Fibroblast of skin of scalp (primary cell): ENCODE data around the gene ASPRV1.
"Not testable (repeated sequence)": the region's sequence is repeated elsewhere in the genome, so short reads cannot be mapped to it uniquely, and the experiment has no call there.

Source experiments
- DNase-seq: peaks from one replicate; pipeline ENCODE4 v3.0.0-alpha.2; 2013

ASPRV1 gene

DNA sequence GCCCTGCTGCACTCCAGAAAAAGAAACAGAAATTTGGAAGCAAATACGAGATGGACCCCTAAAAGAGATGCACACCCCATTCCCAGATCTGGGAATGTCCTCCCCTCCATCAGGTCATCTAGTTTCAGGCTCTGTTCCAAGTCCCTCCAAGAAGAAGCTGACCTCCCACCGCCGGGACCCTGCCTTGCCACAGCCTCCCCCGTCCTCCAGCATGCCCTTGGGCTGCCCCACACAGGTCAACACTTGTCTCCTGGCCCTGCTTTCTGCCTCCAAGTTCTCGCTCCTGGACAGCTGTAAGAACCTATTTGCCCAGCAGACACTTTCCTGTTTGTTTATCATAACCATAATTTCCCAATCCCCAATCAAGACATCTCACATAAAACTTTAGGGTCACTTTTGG, 2.0 kb downstream of the ASPRV1 start:
- no peak for DNase-seq

DNA sequence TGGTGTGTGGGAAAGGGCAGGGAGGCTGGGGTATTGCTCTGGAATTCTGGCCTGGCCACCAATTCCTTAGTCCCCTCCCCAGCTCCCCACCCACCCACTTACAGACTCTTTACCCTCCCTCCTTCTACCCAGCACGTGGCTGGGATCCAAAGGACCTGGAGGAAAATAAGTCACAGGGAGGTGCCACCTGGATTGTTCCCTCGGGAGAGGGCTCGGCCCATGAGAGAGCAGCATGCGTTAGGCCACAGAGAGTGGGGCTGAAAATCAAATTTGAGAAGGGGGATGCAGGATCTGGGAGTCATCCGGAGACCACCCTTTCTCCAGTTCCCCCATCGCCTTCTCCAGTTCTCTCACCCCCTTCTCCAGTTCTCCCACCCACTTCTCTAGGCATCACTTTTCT, 3.0 kb downstream of the ASPRV1 start:
- no peak for DNase-seq

DNA sequence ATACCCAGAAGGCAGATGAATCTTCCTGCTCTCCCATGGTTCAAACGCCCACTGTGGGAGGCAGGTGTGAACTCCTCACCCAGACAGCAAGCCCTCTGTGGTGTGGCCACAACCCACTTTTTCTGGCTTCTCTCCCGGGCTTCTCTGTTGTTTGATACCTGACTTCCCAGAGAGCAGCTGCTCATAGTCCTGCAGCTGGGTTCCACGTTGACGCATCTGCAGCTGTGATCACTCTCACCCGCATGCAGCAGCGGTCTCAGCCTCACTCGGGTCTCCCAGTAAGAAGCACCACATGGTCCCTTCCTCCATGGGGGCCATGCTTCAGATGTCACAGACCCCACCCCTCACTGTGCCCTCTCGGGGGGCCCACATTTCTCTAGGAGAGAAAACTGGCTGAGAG, 3.5 kb downstream of the ASPRV1 start:
- no peak for DNase-seq

DNA sequence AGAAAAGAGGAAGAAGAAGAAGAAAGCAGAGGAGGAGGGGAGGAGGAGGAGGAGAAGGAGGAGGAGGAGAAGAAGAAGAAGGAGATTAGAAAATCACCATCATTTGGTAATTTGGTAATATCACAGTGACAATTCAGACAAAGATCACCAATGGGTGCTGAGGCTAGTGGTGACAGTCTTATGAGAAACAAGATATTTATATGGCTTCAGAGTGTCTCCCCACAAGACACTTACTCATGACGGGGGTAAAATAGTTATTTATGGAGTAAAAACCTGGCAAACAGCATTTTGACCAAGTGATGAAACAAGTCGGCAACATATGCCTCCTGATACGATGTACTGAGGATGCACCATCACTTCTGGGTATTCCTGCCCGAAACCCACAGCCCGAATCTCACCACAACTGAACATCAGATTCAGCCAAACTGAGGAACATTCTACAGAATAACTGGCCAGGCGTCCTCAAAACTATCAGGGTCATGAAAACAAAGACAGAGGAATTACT, 4.9 kb downstream of the ASPRV1 start:
- no peak for DNase-seq

DNA sequence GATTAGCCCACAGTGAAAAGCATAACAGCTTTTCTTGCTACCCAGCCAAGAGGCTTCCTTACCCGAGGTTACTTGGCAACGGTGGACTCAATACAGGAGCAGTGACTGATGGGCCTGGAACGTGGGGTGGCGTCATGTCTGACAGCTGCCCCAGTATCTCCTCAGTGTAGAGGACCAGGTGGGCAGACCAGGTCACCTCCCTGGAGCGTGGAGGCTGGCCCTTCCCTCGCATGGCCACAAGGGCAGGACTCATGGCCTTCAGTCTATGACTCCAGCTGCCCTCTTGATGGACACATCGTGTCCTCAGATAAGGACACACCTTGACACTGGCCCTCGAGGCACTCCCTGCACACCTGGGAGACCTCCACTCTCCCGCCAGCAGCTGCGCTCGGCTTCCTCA, 6.4 kb downstream of the ASPRV1 start:
- DNase-seq = no peak

DNA sequence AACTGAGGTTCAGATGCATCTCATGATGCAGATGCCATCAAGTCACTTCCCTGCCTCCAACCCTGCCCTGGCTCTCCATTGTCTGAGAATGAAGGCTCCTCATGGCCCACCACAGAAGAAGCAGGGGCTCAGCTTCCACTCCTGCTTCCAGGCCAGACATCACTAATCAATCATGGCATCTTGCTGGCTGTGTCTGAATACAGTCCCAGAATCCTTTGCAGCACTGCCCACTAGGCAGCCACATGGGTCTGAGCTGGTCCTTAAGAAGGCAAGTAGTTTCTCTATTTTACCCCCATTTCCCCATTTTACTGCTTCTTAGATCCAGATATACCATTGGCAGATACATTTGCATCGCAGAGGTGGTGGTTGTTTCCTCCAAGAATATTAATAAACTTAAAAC, 7.3 kb downstream of the ASPRV1 start:
- DNase-seq = no peak

DNA sequence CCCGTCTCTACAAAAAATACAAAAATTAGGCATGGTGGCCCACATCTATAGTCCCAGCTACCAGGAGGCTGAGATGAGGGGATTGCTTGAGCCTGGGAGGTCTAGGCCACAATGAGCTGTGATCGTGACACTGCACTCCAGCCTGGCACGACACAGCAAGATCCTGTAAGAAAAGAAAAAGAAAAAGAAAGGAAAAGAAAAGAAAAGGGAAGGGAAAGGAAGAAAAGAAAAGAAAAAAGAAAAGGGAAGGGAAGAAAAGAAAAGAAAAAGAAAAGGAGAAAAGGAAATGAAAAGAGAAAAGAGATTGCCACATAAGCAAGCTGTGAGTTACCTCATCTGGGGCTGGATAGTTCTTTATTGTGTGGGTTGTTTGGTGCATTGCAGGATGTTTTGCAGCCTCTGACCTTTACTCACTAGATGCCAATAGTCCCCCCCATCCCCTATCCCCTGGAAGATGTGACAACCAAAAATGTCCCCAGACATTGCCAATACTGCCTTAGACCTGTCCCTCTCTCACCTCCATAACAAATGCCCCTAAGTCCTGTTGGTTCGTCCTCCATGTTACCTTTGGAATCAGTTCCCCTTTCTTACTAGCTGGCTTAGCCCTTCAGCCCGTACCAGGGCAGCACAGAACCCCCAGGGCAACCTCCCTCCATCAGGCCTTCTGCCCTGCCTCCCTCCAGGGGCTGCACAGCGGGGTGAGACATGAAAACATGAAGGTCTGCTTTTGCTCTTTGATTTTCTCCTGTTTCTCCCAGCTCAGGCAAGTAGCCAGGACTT, 8.9 kb downstream of the ASPRV1 start:
- DNase-seq = no peak

DNA sequence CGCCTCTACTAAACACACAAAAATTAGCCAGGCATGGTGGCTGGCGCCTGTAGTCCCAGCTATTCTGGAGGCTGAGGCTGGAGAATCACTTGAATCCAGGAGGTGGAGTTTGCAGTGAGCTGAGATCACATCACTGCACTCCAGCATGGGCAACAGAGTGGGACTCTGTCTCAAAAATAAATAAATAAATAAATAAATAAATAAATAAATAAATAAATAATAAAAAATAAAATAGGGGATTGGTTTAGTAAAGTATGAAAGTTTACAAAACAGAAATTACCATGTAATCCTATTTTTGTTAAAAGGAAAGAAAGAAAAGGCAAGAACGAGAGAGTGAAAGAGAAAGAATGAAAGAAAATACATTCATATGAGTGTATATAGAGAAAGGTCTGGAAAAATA, 10.8 kb downstream of the ASPRV1 start:
- not testable (repeated sequence) for DNase-seq

DNA sequence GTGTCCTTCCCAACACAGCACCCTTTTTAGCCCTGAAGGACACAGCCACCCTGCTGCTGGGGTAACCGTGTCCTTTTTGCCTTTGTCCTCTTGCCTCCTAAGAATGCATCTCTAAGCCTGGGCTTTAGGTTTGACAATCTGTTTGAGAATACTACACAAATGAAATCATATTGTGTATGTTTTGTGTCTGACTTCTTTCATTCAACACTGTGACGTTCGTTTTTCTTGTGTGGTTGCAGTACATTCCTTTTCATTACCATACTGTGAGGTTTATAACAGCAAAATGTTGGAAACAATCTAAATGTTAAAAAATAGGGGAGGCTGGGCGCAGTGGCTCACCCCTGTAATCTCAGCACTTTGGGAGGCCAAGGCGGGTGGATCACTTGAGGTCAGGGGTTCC, 11.2 kb downstream of the ASPRV1 start:
- peak; percentile 29 for DNase-seq

DNA sequence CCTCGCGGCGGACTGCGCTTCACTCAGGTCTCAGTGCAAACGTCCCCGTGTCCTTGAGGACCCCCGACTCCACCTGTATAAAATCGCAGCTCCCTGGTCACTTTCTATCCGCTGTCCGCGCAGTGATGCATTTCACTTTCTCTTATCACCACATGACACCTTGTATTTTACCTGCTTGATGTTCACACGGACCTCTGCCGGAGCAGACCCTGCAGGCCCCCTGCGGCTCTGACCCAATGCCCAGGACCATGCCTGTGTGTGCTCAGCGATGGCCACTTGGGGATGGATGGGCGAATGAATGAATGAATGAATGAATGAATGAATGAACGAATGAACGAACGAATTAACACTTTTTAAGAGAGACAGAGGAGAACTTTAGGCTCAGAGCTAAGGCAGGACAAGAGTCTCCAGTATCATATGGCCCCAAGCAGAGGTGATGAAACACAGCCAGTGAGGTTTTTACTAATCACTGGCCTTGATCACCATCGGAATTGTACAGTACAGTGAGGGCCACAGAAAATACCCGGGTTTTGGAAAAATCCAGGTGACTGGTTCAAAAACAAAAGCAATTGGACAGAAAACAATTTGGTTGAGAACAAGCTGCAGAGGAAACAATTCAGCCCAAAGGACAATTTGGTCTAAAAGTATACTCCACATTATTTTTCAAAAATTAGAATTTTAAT, 12.3 kb downstream of the ASPRV1 start:
- DNase-seq = no peak

DNA sequence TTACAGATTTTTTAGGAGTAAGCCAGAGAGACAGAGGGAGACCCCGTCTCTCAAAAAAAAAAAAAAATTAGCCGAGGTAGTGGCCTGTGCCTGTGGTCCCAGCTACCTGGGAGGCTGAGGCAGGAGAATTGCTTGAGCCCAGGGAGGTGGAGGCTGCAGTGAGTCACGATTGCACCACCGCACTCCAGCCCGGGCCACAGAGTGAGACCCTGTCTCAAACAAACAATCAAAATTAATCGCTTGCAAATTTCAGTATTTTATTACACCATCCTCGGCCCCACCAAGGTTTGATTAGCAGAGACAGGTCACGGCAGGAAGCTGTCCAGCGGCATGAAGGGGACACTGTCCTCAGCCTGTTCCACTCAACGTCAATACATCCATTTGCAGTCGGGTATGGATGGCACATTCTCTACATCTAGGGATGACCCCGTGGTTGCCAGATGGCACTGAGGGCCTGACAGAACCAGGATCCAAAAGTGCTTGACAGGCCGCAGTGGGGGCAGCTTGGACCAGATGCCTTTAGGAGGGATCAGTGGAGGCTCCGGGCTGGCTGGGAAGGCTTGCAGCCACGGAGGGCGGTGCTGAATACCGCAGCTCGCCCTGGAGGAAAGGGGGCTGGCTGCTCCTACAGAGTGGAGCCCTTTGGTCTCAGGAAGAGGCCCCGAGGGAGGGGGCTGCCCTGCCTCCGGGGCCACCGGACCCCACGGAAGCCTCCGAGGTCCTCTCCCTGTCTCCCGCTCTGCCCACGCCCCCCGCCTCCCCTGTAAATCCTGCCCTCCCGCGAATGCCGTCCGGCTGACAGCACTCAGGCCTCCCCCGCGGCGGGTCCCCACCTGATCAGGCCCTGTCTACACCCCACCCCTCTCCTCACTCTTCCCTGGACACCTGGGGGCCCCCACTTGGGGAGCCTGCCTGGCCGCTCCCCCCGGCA, 13.1 kb downstream of the ASPRV1 start:
- peak; percentile 16 for DNase-seq

DNA sequence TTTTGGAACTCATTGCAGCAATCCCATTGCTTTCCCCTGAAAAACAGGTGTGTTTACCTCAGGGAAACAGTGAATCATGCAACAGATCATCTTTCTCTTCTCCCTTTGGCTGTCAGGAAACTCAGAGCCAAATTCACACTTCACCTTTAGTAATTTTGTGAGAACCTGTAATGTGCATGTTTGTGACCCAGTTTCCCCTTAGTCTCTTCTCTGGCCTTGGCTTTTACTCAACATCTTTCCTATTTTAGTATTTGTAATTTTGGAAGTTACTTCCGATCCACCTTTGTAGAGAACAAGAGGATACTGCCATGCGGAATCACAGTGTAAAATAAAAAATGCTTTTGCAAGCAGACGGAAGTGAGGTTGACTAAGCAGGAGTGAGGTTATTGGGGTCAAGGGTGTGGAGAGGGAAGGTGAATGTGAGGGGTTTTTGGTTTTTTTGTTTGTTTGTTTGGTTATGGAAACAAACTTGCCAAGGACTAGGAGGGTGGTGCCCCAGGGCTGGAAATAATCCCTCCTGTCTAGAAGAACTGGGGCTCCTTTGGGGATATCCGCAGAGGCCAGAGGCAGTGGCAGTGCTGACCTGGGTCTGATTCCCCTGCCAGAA, 14.0 kb downstream of the ASPRV1 start:
- no peak for DNase-seq

DNA sequence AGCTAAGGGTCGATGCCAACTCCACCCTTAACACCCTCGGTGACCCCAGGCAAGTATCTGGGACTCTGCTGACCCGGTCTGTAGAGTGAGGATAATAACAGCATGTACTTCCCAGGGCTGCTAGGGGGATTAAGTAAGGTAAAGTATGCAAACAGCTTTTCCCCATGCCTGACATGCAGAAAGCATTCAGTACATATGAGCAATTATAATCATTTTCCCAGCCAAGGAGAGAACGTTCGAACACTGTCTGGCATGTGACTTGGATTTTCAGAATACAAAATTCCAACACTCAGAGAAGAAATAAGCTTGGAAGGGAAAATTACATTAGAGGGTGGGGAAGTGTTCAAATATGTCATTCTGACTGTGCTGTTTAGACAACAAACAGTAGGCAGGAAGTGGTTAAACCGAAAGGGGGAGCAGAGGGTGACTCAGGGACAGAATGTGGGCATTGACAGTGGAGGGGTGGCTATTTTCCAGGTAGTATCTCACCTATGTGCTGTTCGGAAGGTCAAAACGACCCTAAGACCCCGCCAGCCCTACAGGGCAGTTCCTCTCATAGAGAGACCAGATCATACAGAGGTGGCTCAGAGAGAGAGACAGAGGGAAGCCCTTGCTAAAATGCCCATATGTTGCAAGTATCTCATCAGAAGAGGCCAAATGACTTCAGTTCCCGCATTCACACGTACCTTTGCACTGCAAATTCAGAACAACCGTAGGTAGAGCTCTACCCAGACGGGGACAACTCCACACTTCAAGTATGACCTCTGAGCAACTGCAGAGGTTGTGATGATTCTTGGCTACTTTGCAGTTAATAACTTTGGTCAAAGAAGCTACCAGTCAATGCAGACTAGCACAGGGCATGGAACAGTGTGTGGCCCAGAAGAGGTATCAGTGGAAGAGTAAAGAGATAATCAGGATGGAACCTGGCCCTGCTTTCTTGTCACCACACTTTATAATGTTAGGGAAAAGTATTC, 14.8 kb downstream of the ASPRV1 start:
- DNase-seq = peak; percentile 60

DNA sequence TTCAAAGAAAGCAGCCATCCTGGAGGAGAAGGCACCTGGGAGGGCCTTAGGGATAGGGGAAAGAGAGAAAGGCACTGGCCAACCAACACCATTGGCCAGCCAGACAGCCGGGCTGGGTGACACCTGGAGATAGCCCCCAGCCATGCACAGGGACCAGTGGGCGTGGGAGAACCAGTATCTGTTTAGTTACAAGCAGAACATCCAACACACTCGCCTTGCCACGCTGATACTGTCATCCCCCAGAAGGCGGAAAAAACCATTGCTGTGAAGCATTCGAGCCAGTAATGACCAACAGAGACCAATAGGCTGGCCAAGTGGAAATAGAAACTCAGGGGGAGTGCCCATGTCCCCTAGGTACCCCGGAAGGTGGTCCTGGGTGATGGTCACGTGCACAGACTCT, 15.5 kb downstream of the ASPRV1 start:
- DNase-seq = no peak

DNA sequence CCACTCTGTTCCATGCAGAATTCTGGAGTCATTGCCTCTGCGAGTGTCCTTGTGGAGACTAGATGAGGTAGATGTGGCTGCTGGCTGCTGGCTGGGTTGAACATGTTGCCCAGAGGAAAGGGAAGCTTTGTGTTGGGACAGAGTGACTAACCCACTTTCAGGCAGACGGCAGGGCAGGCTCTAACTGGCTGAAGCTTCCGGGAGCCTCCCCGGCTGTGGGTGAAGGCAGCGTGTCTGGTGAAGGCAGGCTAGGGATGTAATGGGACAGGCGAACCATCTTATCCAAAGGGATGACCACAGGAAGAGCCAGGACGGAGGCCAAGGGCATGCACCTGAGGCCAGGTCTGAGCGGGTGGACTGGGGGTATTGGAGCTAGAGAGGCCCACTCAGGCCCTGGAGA, 16.0 kb downstream of the ASPRV1 start:
- DNase-seq = no peak

DNA sequence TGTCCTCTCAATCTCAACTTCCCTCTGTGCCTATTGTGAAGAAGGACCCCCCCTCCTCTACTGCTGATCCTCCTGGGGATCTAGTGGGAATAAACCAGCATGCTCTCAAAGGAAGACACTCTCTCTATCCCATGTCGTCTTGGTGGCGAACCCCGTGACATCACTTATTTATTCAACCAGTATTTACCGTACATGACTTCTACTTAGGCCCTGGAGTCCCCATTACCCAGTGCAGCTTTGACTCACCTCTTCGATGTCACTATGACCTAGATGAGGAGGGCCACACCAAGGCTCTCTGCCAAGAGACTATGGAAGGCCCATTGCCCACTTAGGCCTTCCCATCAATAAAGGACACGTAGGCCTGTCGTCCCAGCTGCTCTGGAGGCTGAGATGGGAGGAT, 16.7 kb downstream of the ASPRV1 start:
- no peak for DNase-seq

DNA sequence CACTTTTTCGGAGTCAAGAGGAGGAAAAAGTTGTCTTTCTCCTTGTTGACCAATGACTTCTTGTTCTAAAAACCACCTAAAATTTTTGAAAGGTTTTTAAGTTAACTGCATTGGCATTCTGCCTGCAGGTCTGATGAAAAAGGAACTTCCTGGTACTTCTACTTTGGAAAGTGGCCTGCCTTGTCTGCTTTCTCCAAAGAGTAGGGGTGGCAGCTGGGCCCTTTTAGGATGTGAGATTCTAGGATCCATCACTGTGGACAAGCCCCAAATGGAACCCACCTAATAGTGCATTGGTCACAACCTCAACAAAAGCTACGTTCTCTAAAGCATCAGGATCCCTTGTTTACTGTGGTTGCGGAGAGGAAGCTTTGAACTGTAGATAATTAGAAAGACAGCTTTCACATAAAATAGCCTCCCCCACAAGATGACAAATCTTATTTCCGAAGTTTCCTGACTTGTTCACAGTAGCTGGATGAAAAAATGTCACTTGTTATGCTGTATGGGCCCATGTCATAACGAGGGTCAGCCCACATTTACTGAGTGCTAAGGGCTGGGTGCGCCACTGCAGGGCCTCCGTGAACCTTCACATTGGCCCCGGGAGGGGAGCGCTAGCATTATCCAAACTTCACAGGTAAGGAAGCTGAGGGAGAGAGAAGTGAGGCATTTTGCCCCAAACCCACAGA, 17.4 kb downstream of the ASPRV1 start:
- DNase-seq = no peak

DNA sequence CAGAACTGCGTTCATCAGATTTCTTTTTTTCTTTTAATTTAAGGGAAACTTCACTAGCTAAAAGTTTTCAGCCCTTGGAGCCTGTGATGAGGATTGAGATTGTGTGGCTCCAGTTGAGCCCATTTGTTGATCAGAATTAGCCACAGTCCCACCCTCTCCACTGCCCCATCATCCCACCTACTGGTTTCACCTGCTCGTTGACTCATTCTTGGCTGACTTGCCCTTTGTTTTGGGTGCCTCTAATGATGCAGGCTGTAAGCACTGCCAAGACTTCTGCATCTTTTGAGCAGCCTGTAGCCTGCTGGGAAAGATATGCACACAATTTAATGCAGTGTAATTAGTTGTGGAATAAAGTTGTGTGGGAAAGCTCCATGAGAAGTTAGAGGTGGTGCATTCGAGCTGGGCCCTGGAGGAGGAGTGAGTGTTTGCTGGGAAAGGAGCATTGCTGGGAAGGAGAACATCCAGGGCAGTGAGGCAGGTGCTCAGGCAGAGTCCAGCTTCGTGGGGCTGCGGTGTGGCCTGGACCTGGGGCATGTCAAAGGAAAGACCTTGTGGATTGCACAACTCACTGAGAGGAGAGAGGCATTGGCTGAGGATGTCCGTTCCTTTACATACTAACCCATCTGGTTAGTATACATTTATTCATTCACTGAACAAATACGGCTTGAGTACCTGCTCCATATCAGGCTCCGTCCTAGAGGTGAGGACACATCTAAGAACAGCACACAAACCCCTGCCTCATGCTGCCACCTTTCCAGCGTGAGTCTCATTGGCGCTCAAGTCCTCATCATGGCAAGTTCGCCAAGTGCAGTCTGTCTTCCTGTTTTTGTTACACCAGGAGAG, 18.2 kb downstream of the ASPRV1 start:
- DNase-seq = no peak

DNA sequence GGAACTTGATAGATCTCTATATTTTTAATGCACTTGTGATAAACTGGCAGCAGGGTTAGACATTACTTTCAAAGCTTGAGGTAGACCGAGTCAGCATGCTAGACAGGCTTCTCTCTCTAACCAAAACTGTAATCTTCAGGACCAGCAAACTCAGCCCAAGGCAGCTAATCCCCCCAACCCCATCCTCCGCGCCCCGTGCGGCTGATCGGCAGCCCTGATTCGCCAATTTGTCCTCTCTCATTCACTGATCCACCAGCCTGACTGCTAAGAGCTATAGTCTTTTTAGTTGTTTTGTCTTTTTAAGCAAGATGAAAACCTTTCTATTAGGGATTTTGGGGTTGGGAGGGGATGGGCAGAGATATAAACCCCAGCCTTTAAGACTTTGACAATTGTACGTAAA, 20.7 kb downstream of the ASPRV1 start:
- no peak for DNase-seq

DNA sequence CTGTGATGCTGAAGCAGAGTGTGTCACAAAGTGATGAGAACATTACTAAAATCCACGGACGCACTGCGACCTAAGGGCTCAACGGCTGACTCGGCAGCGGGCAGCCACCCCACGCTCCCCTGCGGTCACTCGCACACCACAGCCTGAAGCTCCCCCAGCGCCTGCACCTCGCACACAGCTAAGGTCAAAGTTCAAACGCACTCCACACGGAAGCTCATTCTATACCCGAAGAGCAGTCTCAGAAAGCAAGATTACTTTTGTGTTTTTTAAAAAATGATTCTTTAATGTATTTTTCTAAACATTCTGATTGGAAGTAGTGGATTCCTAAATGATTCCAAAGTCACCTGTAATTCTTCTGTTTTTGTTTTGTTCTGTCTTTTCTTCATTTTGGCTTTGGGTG, 21.7 kb downstream of the ASPRV1 start:
- DNase-seq = no peak
